Measurements from ENCODE around the gene HEMGN. TPM values are rescaled to one million over a fixed set of nuclear protein-coding genes. Genes with fewer than 3 reads are reported as not detected.

HEMGN gene
- total RNA-seq, 1 donor from 2014 or later, result not detected

DNA sequence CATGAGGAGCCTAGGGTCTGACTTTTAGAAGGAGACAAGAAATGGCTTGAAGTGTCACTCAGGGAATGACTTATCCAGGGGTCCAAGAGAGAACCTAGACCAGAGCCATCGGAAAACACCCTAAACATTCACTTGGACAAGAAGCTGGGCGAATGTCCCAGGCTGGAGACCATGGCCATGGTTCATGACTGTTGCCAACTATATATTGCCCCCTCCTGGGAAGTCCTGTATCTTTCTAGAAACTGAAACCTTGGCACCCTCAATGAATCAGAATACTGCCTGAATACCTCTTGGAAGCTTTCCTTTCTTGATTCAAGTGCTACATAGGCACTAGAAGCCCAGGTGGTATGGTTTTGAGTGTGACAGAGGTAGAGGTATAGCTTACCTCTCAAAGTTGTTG, 45.6 kb downstream of the HEMGN start:
- no peak overlapping the region for H3K4me3 ChIP-seq
- no peak overlapping the region for H3K27ac ChIP-seq
- intact Hi-C loops (cut with DNase I), result no loop called here
- no peaks in the 10 kb centered on the region for H3K27me3 ChIP-seq
- no peak for DNase-seq (ENCODE audit: extremely low spot score in 2 of 2)
- H3K36me3 ChIP-seq, result no peaks in the 10 kb centered on the region
- TF ChIP-seq POLR2A (IDR thresholded peaks at IDR 0.05), result no peak
- no peaks in the 10 kb centered on the region for H3K4me1 ChIP-seq
- H3K9me3 ChIP-seq, result no peaks in the 10 kb centered on the region

DNA sequence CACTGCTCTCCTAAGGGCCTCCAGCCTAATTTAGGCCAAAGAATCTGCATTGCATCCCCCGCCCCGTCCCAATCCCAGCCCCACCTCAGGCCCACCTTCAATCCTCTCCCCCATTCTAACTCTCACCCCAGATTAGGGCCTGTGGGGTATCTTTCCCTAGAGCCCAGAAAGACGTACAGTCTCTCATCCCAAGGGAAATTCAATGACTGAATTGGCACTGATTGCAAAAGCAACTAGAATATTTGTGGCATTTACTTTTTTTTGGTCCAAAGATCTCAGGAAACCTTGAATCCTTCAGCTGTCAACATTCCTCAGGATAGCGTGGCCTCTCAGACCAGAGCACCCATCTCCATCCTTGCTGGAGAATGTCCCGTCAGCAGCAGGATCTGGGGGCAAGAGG, 46.2 kb downstream of the HEMGN start:
- Histone ChIP-seq H3K9me3 (no peaks in the 10 kb centered on the region), H3K4me3 (no peak overlapping the region), H3K4me1 (no peaks in the 10 kb centered on the region), H3K27ac (no peak overlapping the region), H3K36me3 (no peaks in the 10 kb centered on the region), H3K27me3 (no peaks in the 10 kb centered on the region)
- intact Hi-C loops (cut with DNase I), result no loop called here
- no peak for DNase-seq (ENCODE audit: extremely low spot score in 2 of 2)
- TF ChIP-seq, protein P1, sequence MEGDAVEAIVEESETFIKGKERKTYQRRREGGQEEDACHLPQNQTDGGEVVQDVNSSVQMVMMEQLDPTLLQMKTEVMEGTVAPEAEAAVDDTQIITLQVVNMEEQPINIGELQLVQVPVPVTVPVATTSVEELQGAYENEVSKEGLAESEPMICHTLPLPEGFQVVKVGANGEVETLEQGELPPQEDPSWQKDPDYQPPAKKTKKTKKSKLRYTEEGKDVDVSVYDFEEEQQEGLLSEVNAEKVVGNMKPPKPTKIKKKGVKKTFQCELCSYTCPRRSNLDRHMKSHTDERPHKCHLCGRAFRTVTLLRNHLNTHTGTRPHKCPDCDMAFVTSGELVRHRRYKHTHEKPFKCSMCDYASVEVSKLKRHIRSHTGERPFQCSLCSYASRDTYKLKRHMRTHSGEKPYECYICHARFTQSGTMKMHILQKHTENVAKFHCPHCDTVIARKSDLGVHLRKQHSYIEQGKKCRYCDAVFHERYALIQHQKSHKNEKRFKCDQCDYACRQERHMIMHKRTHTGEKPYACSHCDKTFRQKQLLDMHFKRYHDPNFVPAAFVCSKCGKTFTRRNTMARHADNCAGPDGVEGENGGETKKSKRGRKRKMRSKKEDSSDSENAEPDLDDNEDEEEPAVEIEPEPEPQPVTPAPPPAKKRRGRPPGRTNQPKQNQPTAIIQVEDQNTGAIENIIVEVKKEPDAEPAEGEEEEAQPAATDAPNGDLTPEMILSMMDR (IDR thresholded peaks at IDR 0.05), result no peak
- TF ChIP-seq POLR2AphosphoS5 (IDR thresholded peaks at IDR 0.05; ENCODE audit: insufficient read depth in 1 of 2, low read depth in 1 of 2), result no peak
- no peak for TF ChIP-seq POLR2A (IDR thresholded peaks at IDR 0.05)

GRCh38 chr9:97889941-97890887, 47.8 kb downstream of the HEMGN start:
- intact Hi-C loops (cut with DNase I), result no loop called here
- no peak for DNase-seq (ENCODE audit: extremely low spot score in 2 of 2)
- TF ChIP-seq POLR2AphosphoS5 (IDR thresholded peaks at IDR 0.05; ENCODE audit: insufficient read depth in 1 of 2, low read depth in 1 of 2) (no peak), POLR2A (IDR thresholded peaks at IDR 0.05) (no peak)
- TF ChIP-seq, protein P1 (IDR thresholded peaks at IDR 0.05), result no peak
- Histone ChIP-seq H3K4me1 (no peaks in the 10 kb centered on the region), H3K27me3 (no peaks in the 10 kb centered on the region), H3K36me3 (no peaks in the 10 kb centered on the region), H3K9me3 (no peaks in the 10 kb centered on the region), H3K4me3 (no peak overlapping the region), H3K27ac (no peak overlapping the region)

DNA sequence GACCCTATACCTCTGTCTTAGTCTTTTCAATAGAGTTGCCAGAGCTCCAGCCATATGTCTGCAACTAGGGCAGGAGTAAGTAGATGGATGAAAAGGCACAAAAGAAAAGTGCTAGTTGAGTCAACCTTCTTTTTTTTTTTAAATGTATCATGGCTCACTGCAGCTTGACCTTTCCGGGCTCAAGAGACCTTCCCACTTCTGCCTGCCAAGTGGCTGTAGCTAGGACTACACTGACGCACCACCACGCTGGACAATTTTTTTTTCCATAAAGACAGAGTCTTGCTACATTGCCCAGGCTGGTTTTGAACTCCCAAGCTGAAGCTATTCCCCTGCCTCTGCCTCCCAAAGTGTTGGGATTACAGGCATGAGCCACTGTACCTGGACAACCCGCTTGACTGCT, 57.6 kb downstream of the HEMGN start:
- Histone ChIP-seq H3K36me3 (no peaks in the 10 kb centered on the region), H3K27ac (no peak overlapping the region), H3K4me1 (peaks cover 10% of the 10 kb centered on the region), H3K4me3 (no peak overlapping the region), H3K27me3 (no peaks in the 10 kb centered on the region), H3K9me3 (no peaks in the 10 kb centered on the region)
- TF ChIP-seq POLR2A (IDR thresholded peaks at IDR 0.05) (no peak), POLR2AphosphoS5 (IDR thresholded peaks at IDR 0.05; ENCODE audit: insufficient read depth in 1 of 2, low read depth in 1 of 2) (no peak)
- TF ChIP-seq, protein P1 (IDR thresholded peaks at IDR 0.05), result no peak
- DNase-seq (ENCODE audit: extremely low spot score in 2 of 2), result peak in 1 of 2 donors; percentile 37
- intact Hi-C loops (cut with DNase I), result no loop called here

Small RNA genes within 50 kb of the gene (small RNA-seq; reads per million reads assigned to genes)
- gene RF00019, result not detected

Other genes with a start within 250 kb of the HEMGN start
- 16.7 TPM for gene XPA, start 240.8 kb downstream of the HEMGN start, total RNA-seq
- 7.9 TPM for gene FOXE1, start 84.9 kb downstream of the HEMGN start, total RNA-seq
- gene TRMO, start 15.7 kb downstream of the HEMGN start, total RNA-seq, result 27.7 TPM
- gene ANP32B, start 45.2 kb upstream of the HEMGN start, total RNA-seq, result 75.1 TPM
- 41.7 TPM for gene NANS, start 118.6 kb upstream of the HEMGN start, total RNA-seq
- 25.8 TPM for gene TRIM14, start 181.1 kb upstream of the HEMGN start, total RNA-seq